Measurements from ENCODE around the gene SHANK3.
"Not testable (repeated sequence)": the region's sequence is repeated elsewhere in the genome, so short reads cannot be mapped to it uniquely, and the experiment has no call there.

- TF ChIP-seq, protein P1, sequence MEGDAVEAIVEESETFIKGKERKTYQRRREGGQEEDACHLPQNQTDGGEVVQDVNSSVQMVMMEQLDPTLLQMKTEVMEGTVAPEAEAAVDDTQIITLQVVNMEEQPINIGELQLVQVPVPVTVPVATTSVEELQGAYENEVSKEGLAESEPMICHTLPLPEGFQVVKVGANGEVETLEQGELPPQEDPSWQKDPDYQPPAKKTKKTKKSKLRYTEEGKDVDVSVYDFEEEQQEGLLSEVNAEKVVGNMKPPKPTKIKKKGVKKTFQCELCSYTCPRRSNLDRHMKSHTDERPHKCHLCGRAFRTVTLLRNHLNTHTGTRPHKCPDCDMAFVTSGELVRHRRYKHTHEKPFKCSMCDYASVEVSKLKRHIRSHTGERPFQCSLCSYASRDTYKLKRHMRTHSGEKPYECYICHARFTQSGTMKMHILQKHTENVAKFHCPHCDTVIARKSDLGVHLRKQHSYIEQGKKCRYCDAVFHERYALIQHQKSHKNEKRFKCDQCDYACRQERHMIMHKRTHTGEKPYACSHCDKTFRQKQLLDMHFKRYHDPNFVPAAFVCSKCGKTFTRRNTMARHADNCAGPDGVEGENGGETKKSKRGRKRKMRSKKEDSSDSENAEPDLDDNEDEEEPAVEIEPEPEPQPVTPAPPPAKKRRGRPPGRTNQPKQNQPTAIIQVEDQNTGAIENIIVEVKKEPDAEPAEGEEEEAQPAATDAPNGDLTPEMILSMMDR (IDR thresholded peaks at IDR 0.05), result not testable (repeated sequence)
- not testable (repeated sequence) for TF ChIP-seq POLR2AphosphoS5 (IDR thresholded peaks at IDR 0.05)
Measured at GRCh38 chr22:50640296-50640695, 32.3 kb upstream of the SHANK3 start.

Measured in transverse colon (tissue), 4 donors.